Common myeloid progenitor, CD34-positive (primary cell): ENCODE results near the gene SP7.

ENCODE experiments used
- CTCF ChIA-PET: fragments of 350-600 bp; sonication (Branson Sonifier 250); formaldehyde crosslinking; loops from one replicate; lab custom pipeline; 2021; ENCODE audit warnings: antibody characterized with exemption; lab: Charles Lee
- POLR2A ChIA-PET: fragments of 350-600 bp; sonication (Branson Sonifier 250); formaldehyde crosslinking; loops from one replicate; lab custom pipeline; 2021; ENCODE audit warnings: antibody characterized with exemption; lab: Charles Lee
- DNase-seq, 3 donors: peaks; one replicate each; pipeline versions ENCODE4 v3.0.0 to v3.0.0-alpha.2; 2013
- H3K27ac ChIP-seq, 2 experiments: 1 replicate in 1 of 2; 2 replicates in 1 of 2; pipeline ENCODE4 v1.7.0; 2013; ENCODE audit warnings: inconsistent platforms in 2 of 2, low read length in 2 of 2, mild to moderate bottlenecking in 2 of 2, low read depth in 1 of 2, moderate library complexity in 1 of 2; ENCODE audit not compliant: severe bottlenecking in 2 of 2, insufficient read depth in 1 of 2, poor library complexity in 1 of 2
- H3K27me3 ChIP-seq, 5 experiments: replicated peaks in 2 of 5; 1 replicate in 3 of 5; 2 replicates in 2 of 5; pipeline versions ENCODE4 v1.6.1 to v1.7.0; 2013; ENCODE audit warnings: low read length in 4 of 5, mild to moderate bottlenecking in 2 of 5, moderate library complexity in 2 of 5, inconsistent platforms in 1 of 5; ENCODE audit not compliant: insufficient read depth in 5 of 5, control insufficient read depth in 4 of 5
- H3K36me3 ChIP-seq, 4 experiments: 1 replicate in 2 of 4; 2 replicates in 2 of 4; pipeline versions ENCODE4 v1.6.1 to v1.7.0; 2013; ENCODE audit warnings: low read length in 3 of 4, control low read depth in 1 of 4, mild to moderate bottlenecking in 1 of 4; ENCODE audit not compliant: control insufficient read depth in 4 of 4, insufficient read depth in 4 of 4
- H3K4me1 ChIP-seq, 4 experiments: 1 replicate in 3 of 4; 2 replicates in 1 of 4; pipeline versions ENCODE4 v1.6.1 to v1.7.1; 2013; ENCODE audit warnings: low read length in 3 of 4, mild to moderate bottlenecking in 3 of 4, control low read depth in 1 of 4, inconsistent platforms in 1 of 4, moderate library complexity in 1 of 4; ENCODE audit not compliant: control insufficient read depth in 4 of 4, insufficient read depth in 4 of 4; ENCODE audit errors: control extremely low read depth in 1 of 4
- H3K4me3 ChIP-seq, 7 experiments: 1 replicate in 4 of 7; 2 replicates in 3 of 7; pipeline versions ENCODE4 v1.5.1 to v1.7.0; 2013; ENCODE audit warnings: mild to moderate bottlenecking in 7 of 7, low read length in 6 of 7, moderate library complexity in 6 of 7, inconsistent platforms in 2 of 7, low read depth in 2 of 7, control low read depth in 1 of 7; ENCODE audit not compliant: insufficient read depth in 4 of 7, control insufficient read depth in 1 of 7; ENCODE audit errors: extremely low read depth in 1 of 7
- H3K9me3 ChIP-seq, 5 experiments: 1 replicate in 4 of 5; 2 replicates in 1 of 5; pipeline versions ENCODE4 v1.6.1 to v1.7.1; 2013; ENCODE audit warnings: low read length in 4 of 5, mild to moderate bottlenecking in 2 of 5, inconsistent platforms in 1 of 5, low read depth in 1 of 5, moderate library complexity in 1 of 5; ENCODE audit not compliant: control insufficient read depth in 4 of 5, insufficient read depth in 2 of 5; ENCODE audit errors: control extremely low read depth in 1 of 5
- WGBS: methylation state at CpG from one replicate; pipeline ENCODE4 v1.1.5; 2013; ENCODE audit not compliant: insufficient coverage; 5-methylcytosine and 5-hydroxymethylcytosine counted together

Gene SP7

DNA sequence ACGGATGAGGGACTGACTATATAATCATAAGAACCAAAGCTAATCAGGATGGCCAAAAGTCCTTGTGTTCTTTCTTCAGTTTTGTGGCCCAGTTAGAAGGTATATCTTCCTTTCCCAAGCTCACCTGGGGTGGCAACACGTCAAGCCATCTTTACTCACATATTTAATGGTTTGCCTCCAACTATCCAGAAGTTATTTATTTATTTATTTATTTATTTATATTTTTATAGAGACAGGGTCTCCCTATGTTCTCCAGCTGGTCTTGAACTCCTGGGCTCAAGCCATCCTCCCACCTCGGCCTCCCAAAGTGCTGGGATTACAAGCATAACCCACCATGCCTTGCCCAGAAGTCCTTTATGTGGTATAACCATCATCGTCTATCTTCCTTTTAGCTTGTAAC is 11.8 kb upstream of the SP7 start:
- H3K27ac ChIP-seq = no peak overlapping the region
- ChIA-PET CTCF (interaction anchor here (0.5 to 15.7 kb wide), 9 partner anchors 7 to 120 kb away, joined by 3 to 489 read pairs (median 3); partner anchors contain the start of genes AAAS, AMHR2 and SP7), POLR2A (no interaction called here)
- H3K4me3 ChIP-seq = no peak overlapping the region
- 100% methylated on average over 2 of the region's 4 CpGs for WGBS
- H3K27me3 ChIP-seq = peaks cover 0 to 2% (median 0%) of the 10 kb centered on the region in 5 experiments
- H3K9me3 ChIP-seq = no peaks in the 10 kb centered on the region
- H3K4me1 ChIP-seq = peaks cover 1 to 25% (median 19%) of the 10 kb centered on the region in 4 experiments
- no peak for DNase-seq
- H3K36me3 ChIP-seq = no peaks in the 10 kb centered on the region

DNA sequence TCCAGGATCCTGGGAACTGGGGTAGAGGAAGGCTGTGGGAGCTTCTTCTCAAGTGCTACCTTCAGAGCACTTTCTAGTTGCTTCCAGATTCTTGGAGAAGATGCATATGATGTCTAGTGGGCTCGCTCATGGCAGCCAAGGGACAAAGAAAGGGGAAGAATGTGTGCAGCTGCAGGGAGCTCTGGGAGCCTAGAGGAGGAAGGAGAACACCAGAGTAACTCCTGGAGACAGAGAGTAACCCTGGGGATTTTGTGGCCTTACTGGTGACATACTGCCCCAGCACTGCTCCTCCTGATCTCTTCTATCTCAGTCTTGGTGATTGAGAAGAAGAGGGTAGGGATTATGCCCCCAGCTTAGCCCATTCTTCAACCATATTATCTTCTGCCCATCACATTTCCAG is 10.3 kb upstream of the SP7 start:
- ChIA-PET CTCF (interaction anchor here (0.6 to 15.7 kb wide), 15 partner anchors 8 to 163 kb away, joined by 3 to 489 read pairs (median 5); partner anchors contain the start of genes AAAS, AMHR2, PFDN5 and SP7), POLR2A (no interaction called here)
- no peak overlapping the region for H3K27ac ChIP-seq
- no peaks in the 10 kb centered on the region for H3K9me3 ChIP-seq
- 90% methylated on average over 1 of the region's 1 CpG for WGBS
- no peaks in the 10 kb centered on the region for H3K36me3 ChIP-seq
- peaks cover 0 to 22% (median 17%) of the 10 kb centered on the region in 4 experiments for H3K4me1 ChIP-seq
- no peak overlapping the region for H3K4me3 ChIP-seq
- no peak for DNase-seq
- H3K27me3 ChIP-seq = peaks cover 0 to 2% (median 0%) of the 10 kb centered on the region in 5 experiments

DNA sequence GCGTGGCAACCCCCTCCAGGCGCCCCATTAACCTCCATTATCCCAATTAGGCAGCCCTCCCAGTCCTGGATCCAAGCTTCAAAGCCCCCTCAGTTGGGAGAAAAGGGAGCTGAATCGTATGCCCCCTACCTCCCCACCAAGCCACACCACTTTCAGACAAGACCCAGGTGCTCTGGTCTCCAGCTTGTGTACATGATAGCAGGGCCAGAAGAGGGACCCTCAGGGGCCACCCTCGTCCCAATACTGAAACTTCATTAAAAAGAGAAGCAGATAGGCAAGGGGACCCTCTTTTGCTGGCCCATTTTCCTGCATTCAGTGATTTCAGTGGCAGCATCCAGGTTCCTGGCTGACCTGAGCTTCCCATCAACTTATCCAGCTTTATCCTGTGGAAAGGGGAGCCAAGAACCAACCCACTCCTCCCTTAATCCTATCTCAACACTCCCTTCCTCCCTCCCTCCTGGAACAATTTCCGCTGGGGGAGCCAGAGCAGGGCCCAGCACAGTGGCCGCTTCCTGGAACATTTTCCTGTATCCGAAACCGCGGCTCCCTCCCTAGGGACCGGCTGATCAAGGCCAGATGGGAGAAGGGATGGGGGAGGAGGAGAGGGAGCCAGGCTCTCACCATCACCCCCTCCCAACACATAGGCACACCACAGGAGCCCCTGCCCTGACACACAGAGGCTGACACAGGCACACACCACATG is 9.5 kb upstream of the SP7 start:
- no peak overlapping the region for H3K27ac ChIP-seq
- H3K9me3 ChIP-seq = no peaks in the 10 kb centered on the region
- ChIA-PET CTCF (interaction anchor here (0.6 to 15.7 kb wide), 35 partner anchors 8 to 186 kb away, joined by 3 to 489 read pairs (median 5); partner anchors contain the start of genes AAAS, AMHR2, MYG1 and PFDN5), POLR2A (interaction anchor here (1.0 to 1.7 kb wide), 5 partner anchors 20 to 148 kb away, joined by 3 to 16 read pairs (median 4); partner anchors contain the start of gene AAAS)
- H3K4me1 ChIP-seq = peaks cover 0 to 22% (median 17%) of the 10 kb centered on the region in 4 experiments
- peak overlapping the region in 6 of 7 experiments; percentile 70 to 91 (median 78) for H3K4me3 ChIP-seq
- peaks cover 0 to 2% (median 0%) of the 10 kb centered on the region in 5 experiments for H3K27me3 ChIP-seq
- no peak for DNase-seq
- no peaks in the 10 kb centered on the region for H3K36me3 ChIP-seq
- WGBS = 60% methylated on average over 1 of the region's 10 CpGs

DNA sequence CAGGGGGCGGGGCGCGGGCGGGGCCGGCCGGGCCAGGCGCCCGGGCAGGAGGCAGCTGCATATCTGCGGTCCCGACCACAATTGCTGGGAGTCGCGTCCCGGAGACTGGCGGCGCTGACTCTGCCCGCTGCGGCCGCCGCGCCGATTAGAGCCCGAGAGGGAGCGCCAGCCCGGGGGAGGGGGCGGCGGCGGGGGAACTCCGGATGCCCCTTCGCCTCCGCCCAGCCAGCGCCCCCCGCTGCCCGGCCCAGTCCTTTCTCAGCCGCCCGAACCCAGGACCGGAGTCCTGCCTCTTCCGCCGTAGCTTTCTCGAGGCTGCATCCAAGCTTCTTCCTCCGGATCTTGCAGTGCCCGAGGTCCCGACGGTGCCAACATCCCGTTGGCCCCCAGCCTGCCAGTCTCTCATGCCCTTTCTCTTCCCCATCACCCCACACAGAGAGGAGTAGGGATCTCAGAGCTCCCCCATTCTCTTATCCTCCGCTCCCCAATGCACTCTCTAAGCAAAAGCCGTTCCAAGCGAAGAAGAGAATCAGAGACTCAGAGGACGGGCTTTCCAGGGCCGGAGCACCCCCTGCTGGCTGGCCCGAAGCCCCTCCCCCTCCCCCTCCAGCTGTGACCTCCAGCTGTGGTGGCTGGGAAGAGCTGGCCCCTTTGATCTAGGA is 8.8 kb upstream of the SP7 start:
- no peak overlapping the region for H3K27ac ChIP-seq
- 0% methylated on average over 25 of the region's 50 CpGs for WGBS
- ChIA-PET POLR2A (interaction anchor here (0.6 to 1.7 kb wide), 7 partner anchors 19 to 148 kb away, joined by 3 to 16 read pairs (median 4); partner anchors contain the start of gene AAAS), CTCF (interaction anchor here (0.7 to 15.7 kb wide), 32 partner anchors 9 to 185 kb away, joined by 3 to 489 read pairs (median 5); partner anchors contain the start of genes AAAS, AMHR2, MYG1 and PFDN5)
- H3K4me1 ChIP-seq = peaks cover 0 to 22% (median 17%) of the 10 kb centered on the region in 4 experiments
- H3K4me3 ChIP-seq = peak overlapping the region; percentile 45 to 91 (median 77)
- H3K27me3 ChIP-seq = peaks cover 0 to 2% (median 0%) of the 10 kb centered on the region in 5 experiments
- DNase-seq = peak; percentile 79 to 82 (median 80)
- no peaks in the 10 kb centered on the region for H3K9me3 ChIP-seq
- no peaks in the 10 kb centered on the region for H3K36me3 ChIP-seq

DNA sequence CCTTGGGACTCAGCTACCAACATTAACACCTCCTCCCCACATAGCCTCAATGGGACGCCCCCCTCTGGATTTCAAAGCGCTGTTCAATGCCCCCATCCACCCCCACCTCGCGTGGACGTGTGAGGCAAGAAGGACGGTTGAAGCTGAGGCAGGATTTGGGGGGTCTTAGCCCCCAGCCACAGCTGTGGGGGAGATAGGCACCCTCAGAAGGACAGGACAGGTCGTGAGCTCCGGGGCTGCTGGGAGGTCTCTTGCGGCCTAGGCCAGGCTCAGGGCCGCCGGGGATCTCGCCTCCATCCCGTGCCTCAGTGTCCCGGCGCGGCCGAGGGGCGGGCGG is 8.3 kb upstream of the SP7 start:
- Histone ChIP-seq H3K27ac (no peak overlapping the region), H3K4me1 (peaks cover 0 to 22% (median 17%) of the 10 kb centered on the region in 4 experiments), H3K36me3 (no peaks in the 10 kb centered on the region), H3K4me3 (peak overlapping the region in 5 of 7 experiments; percentile 25 to 91 (median 45)), H3K27me3 (peaks cover 0 to 3% (median 0%) of the 10 kb centered on the region in 5 experiments), H3K9me3 (no peaks in the 10 kb centered on the region)
- DNase-seq = peak in 1 of 3 donors; percentile 37
- ChIA-PET POLR2A (interaction anchor here (0.6 to 1.7 kb wide), 4 partner anchors 19 to 84 kb away, joined by 3 to 16 read pairs (median 4); no protein-coding TSS in a partner anchor), CTCF (interaction anchor here (0.8 to 15.7 kb wide), 21 partner anchors 16 to 185 kb away, joined by 3 to 489 read pairs (median 7); partner anchors contain the start of genes AAAS, AMHR2, PFDN5 and SP7)
- no CpG with 5 or more reads among the region's 19 CpGs for WGBS

DNA sequence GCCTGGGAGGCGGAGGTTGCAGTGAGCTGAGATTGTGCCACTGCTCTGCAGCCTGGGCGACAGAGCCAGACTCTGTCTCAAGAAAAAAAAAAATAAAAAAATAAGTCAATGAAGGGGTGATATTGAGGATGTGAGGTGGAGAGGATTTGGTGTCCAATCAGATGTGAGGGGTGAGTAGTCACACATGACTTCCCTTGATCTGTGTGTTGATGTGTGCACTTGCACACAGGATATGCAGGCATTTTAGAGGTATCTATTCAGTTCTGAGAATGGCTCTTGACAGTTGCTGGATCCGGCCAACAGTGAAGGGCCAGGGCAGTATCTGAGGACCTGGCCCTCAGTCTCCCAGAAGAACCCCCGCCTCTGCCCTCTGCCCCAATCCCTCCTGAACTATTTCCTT is 7.8 kb upstream of the SP7 start:
- Histone ChIP-seq H3K36me3 (no peaks in the 10 kb centered on the region), H3K27me3 (peaks cover 0 to 3% (median under 1%) of the 10 kb centered on the region in 5 experiments), H3K9me3 (no peaks in the 10 kb centered on the region), H3K27ac (no peak overlapping the region), H3K4me3 (peak overlapping the region in 1 of 7 experiments; percentile 25), H3K4me1 (peaks cover 0 to 22% (median 17%) of the 10 kb centered on the region in 4 experiments)
- CTCF ChIA-PET = interaction anchor here (1.5 to 15.7 kb wide), 10 partner anchors 16 to 132 kb away, joined by 4 to 489 read pairs (median 14); partner anchors contain the start of genes AAAS, AMHR2, PFDN5 and SP7
- WGBS = 100% methylated on average over 3 of the region's 4 CpGs
- DNase-seq = no peak
- POLR2A ChIA-PET = interaction anchor here (1.7 kb wide), 1 partner anchor 18 kb away, joined by 16 read pairs; no protein-coding TSS in a partner anchor
